DND-41 (cell line): ENCODE measurements around the gene CCDC27.

Source experiments
- EZH2 ChIP-seq: IDR thresholded peaks from 3 replicates; pipeline ENCODE4 v1.6.1; 2012; ENCODE audit warnings: borderline replicate concordance, low read depth, mild to moderate bottlenecking, moderate library complexity, low read length, inconsistent platforms; ENCODE audit not compliant: severe bottlenecking
- TF ChIP-seq, protein P1 (sequence below): IDR thresholded peaks from 2 replicates; pipeline ENCODE4 v1.5.1; 2012; ENCODE audit warnings: borderline replicate concordance, low read length, moderate library complexity, mild to moderate bottlenecking; ENCODE audit not compliant: poor library complexity, severe bottlenecking; ENCODE audit errors: extremely low read depth

DNA sequence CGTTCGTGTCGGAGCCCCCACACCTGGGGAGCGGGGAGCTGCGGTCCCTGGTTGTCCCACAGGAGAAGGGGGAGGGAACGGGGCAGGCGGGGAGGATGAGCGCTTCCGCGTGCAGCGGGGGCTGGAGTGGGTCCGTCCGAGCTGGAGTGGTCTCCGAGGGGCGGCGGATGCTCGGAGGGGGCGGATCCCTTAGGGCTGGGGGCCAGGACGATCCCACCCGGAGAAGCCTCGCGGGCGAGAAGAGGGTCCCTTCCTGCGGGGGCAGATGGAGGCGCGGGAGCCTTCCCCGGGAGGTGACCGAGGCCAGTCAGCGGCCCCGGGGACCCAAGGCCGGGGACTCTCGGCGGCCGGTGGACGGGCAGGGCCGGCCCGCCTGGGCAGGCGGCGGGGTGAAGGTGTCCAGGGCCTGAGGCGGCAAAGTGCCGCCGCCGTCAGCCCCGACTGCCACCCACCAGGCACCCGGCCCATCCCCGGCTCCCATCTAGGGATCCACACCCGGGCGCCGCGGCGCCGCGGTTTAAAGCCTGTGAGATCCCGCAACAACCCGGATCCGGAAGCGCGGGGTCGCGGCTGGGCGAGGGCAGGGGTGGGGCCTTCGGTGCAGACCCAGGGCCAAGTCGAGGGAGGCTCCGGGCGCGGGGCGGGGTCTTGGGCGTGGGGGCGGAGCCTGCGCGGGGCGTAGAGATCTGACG lies 5.3 kb upstream of the CCDC27 start:
- TF ChIP-seq, protein P1, sequence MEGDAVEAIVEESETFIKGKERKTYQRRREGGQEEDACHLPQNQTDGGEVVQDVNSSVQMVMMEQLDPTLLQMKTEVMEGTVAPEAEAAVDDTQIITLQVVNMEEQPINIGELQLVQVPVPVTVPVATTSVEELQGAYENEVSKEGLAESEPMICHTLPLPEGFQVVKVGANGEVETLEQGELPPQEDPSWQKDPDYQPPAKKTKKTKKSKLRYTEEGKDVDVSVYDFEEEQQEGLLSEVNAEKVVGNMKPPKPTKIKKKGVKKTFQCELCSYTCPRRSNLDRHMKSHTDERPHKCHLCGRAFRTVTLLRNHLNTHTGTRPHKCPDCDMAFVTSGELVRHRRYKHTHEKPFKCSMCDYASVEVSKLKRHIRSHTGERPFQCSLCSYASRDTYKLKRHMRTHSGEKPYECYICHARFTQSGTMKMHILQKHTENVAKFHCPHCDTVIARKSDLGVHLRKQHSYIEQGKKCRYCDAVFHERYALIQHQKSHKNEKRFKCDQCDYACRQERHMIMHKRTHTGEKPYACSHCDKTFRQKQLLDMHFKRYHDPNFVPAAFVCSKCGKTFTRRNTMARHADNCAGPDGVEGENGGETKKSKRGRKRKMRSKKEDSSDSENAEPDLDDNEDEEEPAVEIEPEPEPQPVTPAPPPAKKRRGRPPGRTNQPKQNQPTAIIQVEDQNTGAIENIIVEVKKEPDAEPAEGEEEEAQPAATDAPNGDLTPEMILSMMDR = no peak
- TF ChIP-seq EZH2 = no peak
